ENCODE results near the gene PRND.

The PRND gene

GRCh38 chr20:4721719-4722118, at the start of gene PRND:
Gene PRND (plus strand): TSS chr20:4721909. CDS start chr20:4724552, 2,643 bp downstream.
- H3K4me3 ChIP-seq (ENCODE audit: low read depth, low read length), result no peak within 1 kb of the TSS
- no peak for TF ChIP-seq CTCF (IDR thresholded peaks at IDR 0.05; ENCODE audit: borderline replicate concordance, insufficient read depth, low read depth, low read length)

GRCh38 chr20:4672948-4673347, 48.8 kb upstream of the PRND start:
- TF ChIP-seq CTCF (IDR thresholded peaks at IDR 0.05; ENCODE audit: borderline replicate concordance, insufficient read depth, low read depth, low read length), result no peak
- H3K4me3 ChIP-seq (ENCODE audit: low read depth, low read length), result no peak overlapping the region

- no peak overlapping the region for H3K4me3 ChIP-seq (ENCODE audit: low read depth, low read length)
- TF ChIP-seq CTCF (IDR thresholded peaks at IDR 0.05; ENCODE audit: borderline replicate concordance, insufficient read depth, low read depth, low read length), result no peak
These were observed 48.2 kb upstream of the PRND start for GRCh38 chr20:4673371-4674001.

GRCh38 chr20:4674672-4675071, 47.0 kb upstream of the PRND start:
- no peak for TF ChIP-seq CTCF (IDR thresholded peaks at IDR 0.05; ENCODE audit: borderline replicate concordance, insufficient read depth, low read depth, low read length)

GRCh38 chr20:4677846-4678245, 43.9 kb upstream of the PRND start:
- no peak overlapping the region for H3K4me3 ChIP-seq (ENCODE audit: low read depth, low read length)
- TF ChIP-seq CTCF (IDR thresholded peaks at IDR 0.05; ENCODE audit: borderline replicate concordance, insufficient read depth, low read depth, low read length), result no peak

More at GRCh38 chr20:4674672-4675071, 47.0 kb upstream of the PRND start:
- no peak overlapping the region for H3K4me3 ChIP-seq (ENCODE audit: low read depth, low read length)

GRCh38 chr20:4681401-4681800, 40.3 kb upstream of the PRND start:
- TF ChIP-seq CTCF (IDR thresholded peaks at IDR 0.05; ENCODE audit: borderline replicate concordance, insufficient read depth, low read depth, low read length), result no peak
- H3K4me3 ChIP-seq (ENCODE audit: low read depth, low read length), result no peak overlapping the region

- H3K4me3 ChIP-seq (ENCODE audit: low read depth, low read length), result no peak overlapping the region
- TF ChIP-seq CTCF (IDR thresholded peaks at IDR 0.05; ENCODE audit: borderline replicate concordance, insufficient read depth, low read depth, low read length), result no peak
These were observed 39.7 kb upstream of the PRND start for GRCh38 chr20:4681991-4682401.
